Measurements from ENCODE around the gene MPC2.
A peak's percentile ranks its signal among the peaks of the same experiment; 100 is the strongest.

Gene MPC2

GRCh38 chr1:167909691-167910180 lies 27.1 kb downstream of the MPC2 start:
- no peak overlapping the region for H3K4me3 ChIP-seq (replicated peaks; ENCODE audit: insufficient read depth, low read length)
- no peak for DNase-seq (ENCODE audit: low read depth in 1 of 2, low spot score in 1 of 2)
- H3K27me3 ChIP-seq (ENCODE audit: insufficient read depth, poor library complexity, severe bottlenecking), result no peaks in the 10 kb centered on the region
- TF ChIP-seq, protein P1, sequence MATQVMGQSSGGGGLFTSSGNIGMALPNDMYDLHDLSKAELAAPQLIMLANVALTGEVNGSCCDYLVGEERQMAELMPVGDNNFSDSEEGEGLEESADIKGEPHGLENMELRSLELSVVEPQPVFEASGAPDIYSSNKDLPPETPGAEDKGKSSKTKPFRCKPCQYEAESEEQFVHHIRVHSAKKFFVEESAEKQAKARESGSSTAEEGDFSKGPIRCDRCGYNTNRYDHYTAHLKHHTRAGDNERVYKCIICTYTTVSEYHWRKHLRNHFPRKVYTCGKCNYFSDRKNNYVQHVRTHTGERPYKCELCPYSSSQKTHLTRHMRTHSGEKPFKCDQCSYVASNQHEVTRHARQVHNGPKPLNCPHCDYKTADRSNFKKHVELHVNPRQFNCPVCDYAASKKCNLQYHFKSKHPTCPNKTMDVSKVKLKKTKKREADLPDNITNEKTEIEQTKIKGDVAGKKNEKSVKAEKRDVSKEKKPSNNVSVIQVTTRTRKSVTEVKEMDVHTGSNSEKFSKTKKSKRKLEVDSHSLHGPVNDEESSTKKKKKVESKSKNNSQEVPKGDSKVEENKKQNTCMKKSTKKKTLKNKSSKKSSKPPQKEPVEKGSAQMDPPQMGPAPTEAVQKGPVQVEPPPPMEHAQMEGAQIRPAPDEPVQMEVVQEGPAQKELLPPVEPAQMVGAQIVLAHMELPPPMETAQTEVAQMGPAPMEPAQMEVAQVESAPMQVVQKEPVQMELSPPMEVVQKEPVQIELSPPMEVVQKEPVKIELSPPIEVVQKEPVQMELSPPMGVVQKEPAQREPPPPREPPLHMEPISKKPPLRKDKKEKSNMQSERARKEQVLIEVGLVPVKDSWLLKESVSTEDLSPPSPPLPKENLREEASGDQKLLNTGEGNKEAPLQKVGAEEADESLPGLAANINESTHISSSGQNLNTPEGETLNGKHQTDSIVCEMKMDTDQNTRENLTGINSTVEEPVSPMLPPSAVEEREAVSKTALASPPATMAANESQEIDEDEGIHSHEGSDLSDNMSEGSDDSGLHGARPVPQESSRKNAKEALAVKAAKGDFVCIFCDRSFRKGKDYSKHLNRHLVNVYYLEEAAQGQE (IDR thresholded peaks at IDR 0.05; ENCODE audit: insufficient replicate concordance, low read depth), result no peak
- TF ChIP-seq SPI1 (IDR thresholded peaks at IDR 0.05; ENCODE audit: borderline replicate concordance, low read depth) (no peak), GABPA (IDR thresholded peaks at IDR 0.05; ENCODE audit: low read depth) (no peak), POLR2AphosphoS5 (IDR thresholded peaks at IDR 0.05; ENCODE audit: low read depth) (no peak)
- TF ChIP-seq, protein P2, sequence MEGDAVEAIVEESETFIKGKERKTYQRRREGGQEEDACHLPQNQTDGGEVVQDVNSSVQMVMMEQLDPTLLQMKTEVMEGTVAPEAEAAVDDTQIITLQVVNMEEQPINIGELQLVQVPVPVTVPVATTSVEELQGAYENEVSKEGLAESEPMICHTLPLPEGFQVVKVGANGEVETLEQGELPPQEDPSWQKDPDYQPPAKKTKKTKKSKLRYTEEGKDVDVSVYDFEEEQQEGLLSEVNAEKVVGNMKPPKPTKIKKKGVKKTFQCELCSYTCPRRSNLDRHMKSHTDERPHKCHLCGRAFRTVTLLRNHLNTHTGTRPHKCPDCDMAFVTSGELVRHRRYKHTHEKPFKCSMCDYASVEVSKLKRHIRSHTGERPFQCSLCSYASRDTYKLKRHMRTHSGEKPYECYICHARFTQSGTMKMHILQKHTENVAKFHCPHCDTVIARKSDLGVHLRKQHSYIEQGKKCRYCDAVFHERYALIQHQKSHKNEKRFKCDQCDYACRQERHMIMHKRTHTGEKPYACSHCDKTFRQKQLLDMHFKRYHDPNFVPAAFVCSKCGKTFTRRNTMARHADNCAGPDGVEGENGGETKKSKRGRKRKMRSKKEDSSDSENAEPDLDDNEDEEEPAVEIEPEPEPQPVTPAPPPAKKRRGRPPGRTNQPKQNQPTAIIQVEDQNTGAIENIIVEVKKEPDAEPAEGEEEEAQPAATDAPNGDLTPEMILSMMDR (IDR thresholded peaks at IDR 0.05; ENCODE audit: insufficient read depth, low read length), result no peak
- no peak overlapping the region for H3K27ac ChIP-seq (replicated peaks)

GRCh38 chr1:167905671-167906070 lies 31.2 kb downstream of the MPC2 start:
- Histone ChIP-seq H3K27ac (replicated peaks) (peak overlapping the region; percentile 58), H3K4me3 (replicated peaks; ENCODE audit: insufficient read depth, low read length) (no peak overlapping the region), H3K27me3 (ENCODE audit: insufficient read depth, poor library complexity, severe bottlenecking) (no peaks in the 10 kb centered on the region)
- DNase-seq (ENCODE audit: low read depth in 1 of 2, low spot score in 1 of 2), result peak in 1 of 2 experiments; percentile 25
- TF ChIP-seq POLR2AphosphoS5 (IDR thresholded peaks at IDR 0.05; ENCODE audit: low read depth), result no peak
- TF ChIP-seq, protein P1 (IDR thresholded peaks at IDR 0.05; ENCODE audit: insufficient replicate concordance, low read depth), result no peak

DNA sequence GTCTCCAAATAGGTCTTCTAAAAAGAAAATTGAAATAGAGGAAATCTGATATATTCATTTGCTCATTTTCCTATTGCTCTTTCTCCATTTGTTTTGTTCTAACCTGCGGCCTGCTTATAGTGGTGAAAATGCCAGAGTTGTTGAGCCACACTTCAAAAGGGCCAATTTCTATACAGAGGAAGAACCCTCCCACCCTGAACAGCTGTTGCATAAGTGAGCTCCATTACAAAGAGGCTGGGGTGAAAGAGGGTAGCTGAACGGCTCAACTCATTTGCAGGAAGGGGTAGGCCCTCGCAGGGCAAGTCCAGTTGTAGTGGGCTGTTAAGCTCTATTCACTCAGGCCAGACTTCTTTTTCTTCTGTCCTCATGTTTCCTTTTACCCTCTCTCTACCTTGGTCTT lies 31.7 kb downstream of the MPC2 start:
- no peak for TF ChIP-seq GABPA (IDR thresholded peaks at IDR 0.05; ENCODE audit: low read depth)
- TF ChIP-seq, protein P1 (IDR thresholded peaks at IDR 0.05; ENCODE audit: insufficient replicate concordance, low read depth), result no peak
- TF ChIP-seq SPI1 (IDR thresholded peaks at IDR 0.05; ENCODE audit: borderline replicate concordance, low read depth), result no peak
- TF ChIP-seq, protein P2 (IDR thresholded peaks at IDR 0.05; ENCODE audit: insufficient read depth, low read length), result no peak
- no peak for TF ChIP-seq POLR2AphosphoS5 (IDR thresholded peaks at IDR 0.05; ENCODE audit: low read depth)
- DNase-seq (ENCODE audit: low read depth in 1 of 2, low spot score in 1 of 2), result peak; percentile 16 to 76
- H3K27ac ChIP-seq (replicated peaks), result peak overlapping the region; percentile 58
- no peak overlapping the region for H3K4me3 ChIP-seq (replicated peaks; ENCODE audit: insufficient read depth, low read length)
- no peaks in the 10 kb centered on the region for H3K27me3 ChIP-seq (ENCODE audit: insufficient read depth, poor library complexity, severe bottlenecking)
